Spleen (tissue), 7 donors: ENCODE data around the gene TLX1.

Source experiments
- CTCF ChIP-seq, 11 experiments: fragments of 200-600 bp in 7 of 11; fragments of 450-650 bp in 4 of 11; sonication (generic) in 4 of 11; IDR thresholded peaks in 8 of 11; conservative IDR thresholded peaks in 3 of 11; 1 replicate in 7 of 11; 2 replicates in 4 of 11; pipeline versions ENCODE4 v1.4.0 to v1.8.0; 2016 to 2021; ENCODE audit warnings: antibody characterized with exemption in 11 of 11, inconsistent platforms in 4 of 11, mild to moderate bottlenecking in 1 of 11
- POLR2A ChIP-seq, 3 donors: fragments of 450-650 bp; IDR thresholded peaks; one replicate each; pipeline ENCODE4 v1.5.1; 2017; ENCODE audit warnings: antibody characterized with exemption in 3 of 3, mild to moderate bottlenecking in 1 of 3
- donor health status: DM: no; HTN: no; CAD: no; lungs with moderate emphysema.
- donor health status: DM: no; HTN: no; CAD: no.
- donor health status: DM: no; HTN: no; CAD: no.

DNA sequence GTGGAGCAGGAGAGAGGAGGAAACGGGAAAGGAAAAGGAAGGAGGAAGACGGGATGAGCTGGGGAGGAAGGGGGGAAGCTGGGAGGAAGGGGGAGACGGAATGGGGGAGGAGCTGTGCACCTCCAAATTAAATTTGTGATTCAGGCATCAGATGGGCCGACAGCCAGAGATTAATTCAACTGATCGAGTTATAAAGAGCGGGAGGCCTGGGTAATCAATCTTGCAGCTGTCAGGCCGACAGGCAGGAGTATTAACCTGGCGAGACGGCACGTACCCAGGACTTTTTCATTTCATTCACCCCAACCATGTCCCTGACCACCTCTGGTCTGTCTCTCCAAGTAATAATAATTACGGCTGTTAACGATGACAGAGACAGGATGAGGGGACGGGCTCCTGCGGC, 43.1 kb upstream of the TLX1 start:
- TF ChIP-seq CTCF (IDR thresholded peaks at IDR 0.05 in 8 of 11, conservative IDR thresholded peaks at IDR 0.05 in 3 of 11) = no peak
- no peak for TF ChIP-seq POLR2A (IDR thresholded peaks at IDR 0.05)
